Nephron progenitor cell (in vitro differentiated cells): ENCODE data around the gene IGFBP4.

Experiments
- DNase-seq: peaks from one replicate; pipeline ENCODE4 v3.0.0; 2021
- H3K27ac Mint-ChIP-seq: 2 replicates; pipeline ENCODE4 v1.8.0; 2021; ENCODE audit warnings: mild to moderate bottlenecking, moderate library complexity, mixed read lengths
- H3K27me3 Mint-ChIP-seq: 2 replicates; pipeline ENCODE4 v1.8.0; 2021; ENCODE audit warnings: mild to moderate bottlenecking, low read depth, mixed read lengths; ENCODE audit not compliant: poor library complexity
- H3K36me3 Mint-ChIP-seq: 2 replicates; pipeline ENCODE4 v1.8.0; 2021; ENCODE audit warnings: low read depth, mixed read lengths
- H3K4me1 Mint-ChIP-seq: 2 replicates; pipeline ENCODE4 v1.8.0; 2021; ENCODE audit warnings: mixed read lengths
- H3K4me3 Mint-ChIP-seq: 2 replicates; pipeline ENCODE4 v1.8.0; 2021; ENCODE audit warnings: mild to moderate bottlenecking, moderate library complexity, mixed read lengths
- H3K9me3 Mint-ChIP-seq: 2 replicates; pipeline ENCODE4 v1.8.0; 2021; ENCODE audit warnings: mild to moderate bottlenecking, moderate library complexity, mixed read lengths
- CTCF ChIP-seq: fragments of 200-600 bp; sonication (generic); IDR thresholded peaks from 2 replicates; pipeline ENCODE4 v1.5.0; 2021; ENCODE audit warnings: antibody characterized with exemption

The IGFBP4 gene

GRCh38 chr17:40496634-40497420 is 53.6 kb downstream of the IGFBP4 start:
- TF ChIP-seq CTCF = no peak
- peaks cover 45% of the 10 kb centered on the region for H3K4me1 Mint-ChIP-seq
- H3K9me3 Mint-ChIP-seq = no peaks in the 10 kb centered on the region
- peaks cover 7% of the 10 kb centered on the region for H3K27me3 Mint-ChIP-seq
- no peaks in the 10 kb centered on the region for H3K36me3 Mint-ChIP-seq
- H3K4me3 Mint-ChIP-seq = no peak overlapping the region
- no peak for DNase-seq
- H3K27ac Mint-ChIP-seq = peak overlapping the region; percentile 57

- Mint-ChIP-seq H3K4me3 (no peak overlapping the region), H3K9me3 (no peaks in the 10 kb centered on the region), H3K36me3 (no peaks in the 10 kb centered on the region), H3K27me3 (peaks cover 7% of the 10 kb centered on the region), H3K27ac (peak overlapping the region; percentile 66), H3K4me1 (peaks cover 42% of the 10 kb centered on the region)
- TF ChIP-seq CTCF = no peak
- DNase-seq = no peak
Measured at GRCh38 chr17:40497695-40498094, 54.4 kb downstream of the IGFBP4 start.

GRCh38 chr17:40498281-40499084 is 55.2 kb downstream of the IGFBP4 start:
- H3K9me3 Mint-ChIP-seq = no peaks in the 10 kb centered on the region
- H3K4me1 Mint-ChIP-seq = peaks cover 42% of the 10 kb centered on the region
- TF ChIP-seq CTCF = no peak
- no peaks in the 10 kb centered on the region for H3K36me3 Mint-ChIP-seq
- no peak overlapping the region for H3K4me3 Mint-ChIP-seq
- peak overlapping the region; percentile 66 for H3K27ac Mint-ChIP-seq
- no peak for DNase-seq
- peaks cover 7% of the 10 kb centered on the region for H3K27me3 Mint-ChIP-seq

- Mint-ChIP-seq H3K27me3 (peaks cover 11% of the 10 kb centered on the region), H3K4me3 (peak overlapping the region; percentile 53), H3K4me1 (peaks cover 42% of the 10 kb centered on the region), H3K27ac (peak overlapping the region; percentile 78), H3K9me3 (no peaks in the 10 kb centered on the region), H3K36me3 (no peaks in the 10 kb centered on the region)
- peak; percentile 75 for DNase-seq
- no peak for TF ChIP-seq CTCF
Measured at GRCh38 chr17:40499551-40500189, 56.4 kb downstream of the IGFBP4 start.

GRCh38 chr17:40500190-40500589 is 56.9 kb downstream of the IGFBP4 start:
- DNase-seq = no peak
- H3K4me3 Mint-ChIP-seq = peak overlapping the region; percentile 47
- peaks cover 42% of the 10 kb centered on the region for H3K4me1 Mint-ChIP-seq
- H3K27me3 Mint-ChIP-seq = peaks cover 11% of the 10 kb centered on the region
- no peaks in the 10 kb centered on the region for H3K36me3 Mint-ChIP-seq
- H3K27ac Mint-ChIP-seq = peak overlapping the region; percentile 15
- TF ChIP-seq CTCF = no peak
- no peaks in the 10 kb centered on the region for H3K9me3 Mint-ChIP-seq
